SU-DHL-6 (cell line): Measurements from ENCODE around the gene PRR23E.

Experiments
- EZH2phosphoT487 ChIP-seq: fragments of 200-600 bp; sonication (generic), shearing (Covaris generic); conservative IDR thresholded peaks from 2 replicates; pipeline ENCODE4 v1.6.1; 2018; ENCODE audit warnings: mild to moderate bottlenecking, antibody characterized with exemption, low read length, moderate library complexity, mixed read lengths
- TF ChIP-seq, protein P1 (sequence below): fragments of 200-600 bp; sonication (generic); IDR thresholded peaks from one replicate; pipeline ENCODE4 v1.5.1; 2017; ENCODE audit warnings: antibody characterized with exemption, mild to moderate bottlenecking, low read length, moderate library complexity; ENCODE audit not compliant: insufficient read depth, poor library complexity, severe bottlenecking

GRCh38 chr3:127172211-127172610 lies 20.7 kb upstream of the PRR23E start:
- TF ChIP-seq, protein P1, sequence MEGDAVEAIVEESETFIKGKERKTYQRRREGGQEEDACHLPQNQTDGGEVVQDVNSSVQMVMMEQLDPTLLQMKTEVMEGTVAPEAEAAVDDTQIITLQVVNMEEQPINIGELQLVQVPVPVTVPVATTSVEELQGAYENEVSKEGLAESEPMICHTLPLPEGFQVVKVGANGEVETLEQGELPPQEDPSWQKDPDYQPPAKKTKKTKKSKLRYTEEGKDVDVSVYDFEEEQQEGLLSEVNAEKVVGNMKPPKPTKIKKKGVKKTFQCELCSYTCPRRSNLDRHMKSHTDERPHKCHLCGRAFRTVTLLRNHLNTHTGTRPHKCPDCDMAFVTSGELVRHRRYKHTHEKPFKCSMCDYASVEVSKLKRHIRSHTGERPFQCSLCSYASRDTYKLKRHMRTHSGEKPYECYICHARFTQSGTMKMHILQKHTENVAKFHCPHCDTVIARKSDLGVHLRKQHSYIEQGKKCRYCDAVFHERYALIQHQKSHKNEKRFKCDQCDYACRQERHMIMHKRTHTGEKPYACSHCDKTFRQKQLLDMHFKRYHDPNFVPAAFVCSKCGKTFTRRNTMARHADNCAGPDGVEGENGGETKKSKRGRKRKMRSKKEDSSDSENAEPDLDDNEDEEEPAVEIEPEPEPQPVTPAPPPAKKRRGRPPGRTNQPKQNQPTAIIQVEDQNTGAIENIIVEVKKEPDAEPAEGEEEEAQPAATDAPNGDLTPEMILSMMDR, result no peak
- TF ChIP-seq EZH2phosphoT487, result no peak
